K562 (cell line): ENCODE measurements around the gene TNFAIP3. TPM values are rescaled to one million over a fixed set of nuclear protein-coding genes. Genes with fewer than 3 reads are reported as not detected.

Experiments
- CBX5 ChIP-seq: IDR thresholded peaks from 2 replicates; pipeline ENCODE4 v1.6.1; 2014; ENCODE audit warnings: low read depth, borderline replicate concordance
- CUX1 ChIP-seq: fragments of 200-800 bp; sonication (Bioruptor generic); IDR thresholded peaks from 2 replicates; pipeline ENCODE4 v1.6.1; 2016; ENCODE audit warnings: missing genetic modification characterization, missing compliant biosample characterization
- ETS1 ChIP-seq: conservative IDR thresholded peaks from 2 replicates; pipeline ENCODE4 v1.6.1; 2011; ENCODE audit warnings: low read depth, mild to moderate bottlenecking, low read length; ENCODE audit not compliant: control insufficient read depth
- FOXK2 ChIP-seq, 2 experiments: fragments of 450-650 bp; IDR thresholded peaks in 1 of 2; conservative IDR thresholded peaks in 1 of 2; 2 replicates each; pipeline ENCODE4 v1.6.1; 2016; ENCODE audit warnings: low read depth in 2 of 2, mild to moderate bottlenecking in 1 of 2
- MTA3 ChIP-seq: fragments of 450-650 bp; formaldehyde crosslinking; IDR thresholded peaks from 2 replicates; pipeline ENCODE4 v1.6.1; 2017; ENCODE audit warnings: mild to moderate bottlenecking, borderline replicate concordance
- PRPF4 ChIP-seq: fragments of 200-400 bp; formaldehyde crosslinking; IDR thresholded peaks from one replicate; pipeline ENCODE4 v1.6.1; 2017; ENCODE audit warnings: low read length, low read depth, mild to moderate bottlenecking; ENCODE audit not compliant: insufficient read depth, poor library complexity, severe bottlenecking
- RUNX1 ChIP-seq: sonication (generic); IDR thresholded peaks from 2 replicates; pipeline ENCODE4 v1.6.1; 2016; ENCODE audit warnings: antibody characterized with exemption, low read depth
- STAT6 ChIP-seq: sonication (generic); formaldehyde crosslinking; IDR thresholded peaks from 2 replicates; pipeline ENCODE4 v1.8.1; 2023; ENCODE audit warnings: mild to moderate bottlenecking, missing genetic modification reagents
- THRA ChIP-seq: fragments of 450-650 bp; IDR thresholded peaks from 2 replicates; pipeline ENCODE4 v1.6.1; 2017; ENCODE audit warnings: mild to moderate bottlenecking, moderate library complexity
- ZNF24 ChIP-seq: fragments of 450-650 bp; IDR thresholded peaks from 2 replicates; pipeline ENCODE4 v1.6.1; 2016
- ZNF253 ChIP-seq: fragments of 250-450 bp; sonication (Bioruptor Pico); conservative IDR thresholded peaks from 2 replicates; pipeline ENCODE4 v1.6.1; 2021; ENCODE audit warnings: mild to moderate bottlenecking
- ZNF57 ChIP-seq: fragments of 450-650 bp; formaldehyde crosslinking; IDR thresholded peaks from 2 replicates; pipeline ENCODE4 v1.4.0; 2020; ENCODE audit warnings: mild to moderate bottlenecking, moderate library complexity
- polyA plus RNA-seq, 8 experiments: library from polyadenylated mRNA; depleted of rRNA in 4 of 8; stranded (reverse) in 5 of 8; unstranded in 3 of 8; fragments of >200 nt; fragmentation: Nextera tagmentation in 2 of 8; fragmentation: Illumina TruSeq in 1 of 8; extraction: Ambion mirVana in 2 of 8; extraction: Trizol in 1 of 8; gene quantifications; 2 replicates each; pipeline versions ENCODE4 v1.2.1 to v1.2.3, GENCODE V29; 2011 to 2014; ENCODE audit warnings: inconsistent platforms in 1 of 8, missing spikeins in 1 of 8
- total RNA-seq, 7 experiments: library from RNA; depleted of rRNA in 6 of 7; stranded (reverse); fragments of >200 nt in 6 of 7; fragmentation: Illumina TruSeq in 2 of 7; extraction: Trizol in 2 of 7; gene quantifications; 2 replicates each; pipeline versions ENCODE4 v1.2.1 to v1.2.3, GENCODE V29; 2011 to 2021; ENCODE audit warnings: low replicate concordance in 1 of 7
- TF ChIP-seq, protein P1 (sequence below): fragments of 450-650 bp; formaldehyde crosslinking; IDR thresholded peaks from 2 replicates; pipeline ENCODE4 v1.4.0; 2022; ENCODE audit warnings: missing genetic modification characterization

Gene TNFAIP3
- total and polyA plus RNA-seq, 9 of the 15 experiments (the other 6 are each of a cell fraction or from before 2014, with no cell fraction given) = 0.79 to 17.0 (median 6.4) TPM

GRCh38 chr6:137867685-137868509 lies 838 bp downstream of the TNFAIP3 start (continued):
- no peak for TF ChIP-seq CUX1
- TF ChIP-seq THRA = no peak
- TF ChIP-seq STAT6 (CRISPR knock-in tag) = no peak
- TF ChIP-seq ZNF57 = no peak
- TF ChIP-seq FOXK2 (conservative IDR thresholded peaks at IDR 0.05 in 1 of 2, IDR thresholded peaks at IDR 0.05 in 1 of 2; ENCODE audit: low read depth in 2 of 2) = no peak
- TF ChIP-seq PRPF4 = no peak
- TF ChIP-seq, protein P1, sequence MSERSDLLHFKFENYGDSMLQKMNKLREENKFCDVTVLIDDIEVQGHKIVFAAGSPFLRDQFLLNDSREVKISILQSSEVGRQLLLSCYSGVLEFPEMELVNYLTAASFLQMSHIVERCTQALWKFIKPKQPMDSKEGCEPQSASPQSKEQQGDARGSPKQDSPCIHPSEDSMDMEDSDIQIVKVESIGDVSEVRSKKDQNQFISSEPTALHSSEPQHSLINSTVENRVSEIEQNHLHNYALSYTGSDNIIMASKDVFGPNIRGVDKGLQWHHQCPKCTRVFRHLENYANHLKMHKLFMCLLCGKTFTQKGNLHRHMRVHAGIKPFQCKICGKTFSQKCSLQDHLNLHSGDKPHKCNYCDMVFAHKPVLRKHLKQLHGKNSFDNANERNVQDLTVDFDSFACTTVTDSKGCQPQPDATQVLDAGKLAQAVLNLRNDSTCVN (CRISPR knock-in tag) = no peak
- 0 out of 2 replicates have a peak, but pooled peaks have one; percentile 39 for TF ChIP-seq RUNX1
- TF ChIP-seq CBX5 = no peak
- no peak for TF ChIP-seq MTA3
- TF ChIP-seq ZNF253 = no peak
- TF ChIP-seq ZNF24 = no peak
- 0 out of 2 replicates have a peak, but pooled peaks have one; percentile 1 for TF ChIP-seq ETS1
